OCI-LY7 (cell line): ENCODE results near the gene ZDHHC14.

Experiments
- CTCF ChIP-seq: fragments of 200-600 bp; sonication (generic); conservative IDR thresholded peaks from 2 replicates; pipeline ENCODE4 v1.5.1; 2014; ENCODE audit warnings: mild to moderate bottlenecking, antibody characterized with exemption, low read length, moderate library complexity, mixed read lengths
- EZH2phosphoT487 ChIP-seq: fragments of 200-600 bp; sonication (generic); IDR thresholded peaks from 2 replicates; pipeline ENCODE4 v1.6.1; 2018; ENCODE audit warnings: low read depth, borderline replicate concordance, mild to moderate bottlenecking, mixed run types, antibody characterized with exemption, low read length, moderate library complexity, mixed read lengths

GRCh38 chr6:157724960-157725741 lies 344.2 kb downstream of the ZDHHC14 start:
- no peak for TF ChIP-seq CTCF
- no peak for TF ChIP-seq EZH2phosphoT487
